Occipital lobe (tissue), 2 donors: ENCODE results near the gene PLEKHG4. TPM values are rescaled to one million over a fixed set of nuclear protein-coding genes. Genes with fewer than 3 reads are reported as not detected.

Experiments
- DNase-seq: peaks from one replicate; lab custom pipeline; 2025; lab: John Stamatoyannopoulos, UW
- total RNA-seq: library from RNA; depleted of rRNA; stranded (reverse); fragments of >200 nt; gene quantifications from one replicate; pipeline ENCODE4 v1.2.3, GENCODE V29; 2014

The PLEKHG4 gene
- total RNA-seq, result 2.3 TPM

GRCh38 chr16:67279296-67280089, at the start of gene PLEKHG4:
Gene PLEKHG4, plus strand, starts transcription at chr16:67279532. Its CDS starts 513 bp downstream, at chr16:67280045.
- no peak for DNase-seq

GRCh38 chr16:67229906-67230808, 49.2 kb upstream of the PLEKHG4 start:
- DNase-seq, result no peak

- DNase-seq, result no peak
Observed at GRCh38 chr16:67230809-67231660, 48.3 kb upstream of the PLEKHG4 start.

- no peak for DNase-seq
Observed at GRCh38 chr16:67233596-67233995, 45.7 kb upstream of the PLEKHG4 start.

- DNase-seq, result no peak
Observed at GRCh38 chr16:67234180-67234597, 45.1 kb upstream of the PLEKHG4 start.

- DNase-seq, result no peak
Observed at GRCh38 chr16:67235816-67236562, 43.3 kb upstream of the PLEKHG4 start.

- no peak for DNase-seq
Observed at GRCh38 chr16:67236563-67237395, 42.6 kb upstream of the PLEKHG4 start.

- DNase-seq, result no peak
Observed at GRCh38 chr16:67237396-67238277, 41.7 kb upstream of the PLEKHG4 start.

- no peak for DNase-seq
Observed at GRCh38 chr16:67238278-67238575, 41.1 kb upstream of the PLEKHG4 start.

- DNase-seq, result no peak
Observed at GRCh38 chr16:67238806-67239470, 40.4 kb upstream of the PLEKHG4 start.

GRCh38 chr16:67240506-67240905, 38.8 kb upstream of the PLEKHG4 start:
- DNase-seq, result no peak

- DNase-seq, result no peak
Observed at GRCh38 chr16:67241008-67241900, 38.1 kb upstream of the PLEKHG4 start.

GRCh38 chr16:67242138-67242730, 37.1 kb upstream of the PLEKHG4 start:
- DNase-seq, result no peak

GRCh38 chr16:67243481-67243880, 35.9 kb upstream of the PLEKHG4 start:
- DNase-seq, result no peak

GRCh38 chr16:67244387-67245185, 34.7 kb upstream of the PLEKHG4 start:
- DNase-seq, result no peak

- no peak for DNase-seq
Observed at GRCh38 chr16:67245186-67245585, 34.1 kb upstream of the PLEKHG4 start.
